NCI-H510A (cell line): ENCODE data around the gene TARBP1.
"Not testable (repeated sequence)": the region's sequence is repeated elsewhere in the genome, so short reads cannot be mapped to it uniquely, and the experiment has no call there.

ENCODE experiments used
- DNase-seq: peaks from one replicate; lab custom pipeline; 2025; lab: John Stamatoyannopoulos, UW

TARBP1 gene

GRCh38 chr1:234386122-234386521 is 92.9 kb downstream of the TARBP1 start:
- DNase-seq: no peak

DNA sequence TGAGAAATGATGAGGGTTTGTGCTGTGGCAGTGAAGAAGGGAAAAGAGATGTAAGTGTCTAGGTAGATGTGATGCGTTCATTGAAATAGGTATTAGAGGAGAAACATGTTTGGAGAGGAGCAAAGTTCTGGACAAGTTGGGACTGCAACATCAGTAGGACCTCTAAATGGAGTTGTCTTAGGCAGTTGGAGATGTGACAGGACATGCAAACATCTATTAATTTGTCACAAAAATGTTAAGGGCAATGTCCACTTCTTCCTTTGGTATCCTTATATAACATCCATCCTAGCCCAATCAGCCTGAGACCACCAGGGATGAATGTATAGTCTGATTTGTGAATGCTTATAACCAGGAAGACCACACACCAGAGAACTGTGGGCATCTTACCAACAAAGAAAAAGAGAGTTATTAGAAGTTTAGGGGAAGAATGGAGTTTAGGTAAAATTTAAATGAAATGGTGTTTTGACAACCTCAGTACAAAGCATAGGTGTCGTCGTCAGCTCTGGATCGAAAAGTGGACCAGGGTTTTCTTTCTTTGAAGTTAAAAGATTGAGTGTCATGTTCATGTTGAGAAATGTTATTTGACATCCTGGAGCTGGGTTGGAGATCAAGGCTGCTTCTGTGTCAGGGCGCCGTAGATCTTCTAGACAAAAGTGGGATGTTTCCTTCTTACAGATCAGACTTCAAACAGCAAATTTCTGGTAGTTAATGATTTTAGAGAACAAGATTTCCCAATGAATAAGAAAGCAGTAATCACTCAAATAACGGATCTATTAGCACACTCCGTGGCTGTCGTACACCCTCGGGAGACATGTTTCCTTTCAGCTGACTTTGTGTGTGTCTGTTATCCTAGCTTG is 97.1 kb downstream of the TARBP1 start:
- no peak for DNase-seq

GRCh38 chr1:234379591-234380109 is 99.3 kb downstream of the TARBP1 start:
- DNase-seq: not testable (repeated sequence)

DNA sequence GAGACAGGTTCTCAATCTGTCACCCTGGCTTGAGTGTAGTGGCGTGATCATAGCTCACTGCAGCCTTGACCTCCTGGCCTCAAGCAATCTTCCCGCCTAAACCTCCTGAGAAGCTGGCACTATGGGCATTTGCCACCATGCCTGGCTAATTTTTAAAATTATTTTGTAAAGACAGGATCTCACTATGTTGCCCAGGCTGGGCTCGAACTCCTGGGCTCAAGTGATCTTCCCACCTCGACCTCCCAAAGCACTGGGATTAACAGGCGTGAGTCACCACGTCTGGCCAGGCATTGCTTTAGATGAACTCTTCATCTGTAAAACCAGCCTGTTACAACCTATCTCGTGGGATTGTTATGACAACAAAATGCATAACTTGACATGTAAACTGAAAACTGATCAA is 103.3 kb downstream of the TARBP1 start:
- no peak for DNase-seq

GRCh38 chr1:234373959-234374254 is 105.1 kb downstream of the TARBP1 start:
- no peak for DNase-seq

DNA sequence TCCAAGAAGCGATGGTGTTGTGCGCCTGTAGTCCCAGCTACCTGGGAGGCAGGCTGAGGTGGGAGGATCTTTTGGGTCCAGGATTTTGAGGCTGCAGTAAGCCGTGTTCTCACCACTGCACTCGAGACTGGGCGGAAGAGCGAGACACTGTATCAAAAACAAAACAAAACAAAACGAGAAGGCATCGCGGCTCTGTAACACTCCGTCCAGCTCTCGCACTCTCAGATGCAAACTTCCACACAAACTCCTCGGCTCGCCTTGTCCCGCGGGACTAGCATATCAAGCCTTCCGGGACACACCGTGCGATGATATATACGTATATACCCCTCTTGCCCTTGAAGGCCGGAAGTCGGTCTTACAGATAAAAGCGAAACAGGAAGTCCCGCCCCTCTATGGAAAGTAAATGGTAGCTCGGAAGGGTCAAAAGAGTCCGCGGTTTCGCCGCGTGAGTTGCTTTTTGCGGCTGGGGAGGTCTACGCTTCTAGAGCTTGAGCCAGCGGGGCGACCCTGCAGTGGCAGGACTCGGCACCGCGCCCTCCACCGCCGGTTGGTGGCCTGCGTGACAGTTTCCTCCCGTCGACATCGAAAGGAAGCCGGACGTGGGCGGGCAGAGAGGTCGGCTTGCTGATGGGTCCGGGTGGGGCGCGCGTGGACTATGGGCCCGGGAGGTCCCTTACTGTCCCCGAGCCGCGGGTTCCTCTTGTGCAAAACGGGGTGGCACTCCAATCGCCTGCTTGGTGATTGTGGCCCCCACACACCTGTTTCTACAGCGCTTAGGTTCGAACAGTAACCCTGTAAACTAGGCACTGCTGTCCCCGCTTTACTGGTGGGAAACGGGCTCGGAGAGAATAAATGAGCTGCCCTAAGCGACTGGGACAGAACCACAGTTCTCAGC is 105.7 kb downstream of the TARBP1 start, which contains the start of gene COA6:
COA6 (plus strand) TSS at position 393 of the 895 bp plus-strand sequence; CDS start at position 404, 11 bp downstream.
- DNase-seq: peak; percentile 94

DNA sequence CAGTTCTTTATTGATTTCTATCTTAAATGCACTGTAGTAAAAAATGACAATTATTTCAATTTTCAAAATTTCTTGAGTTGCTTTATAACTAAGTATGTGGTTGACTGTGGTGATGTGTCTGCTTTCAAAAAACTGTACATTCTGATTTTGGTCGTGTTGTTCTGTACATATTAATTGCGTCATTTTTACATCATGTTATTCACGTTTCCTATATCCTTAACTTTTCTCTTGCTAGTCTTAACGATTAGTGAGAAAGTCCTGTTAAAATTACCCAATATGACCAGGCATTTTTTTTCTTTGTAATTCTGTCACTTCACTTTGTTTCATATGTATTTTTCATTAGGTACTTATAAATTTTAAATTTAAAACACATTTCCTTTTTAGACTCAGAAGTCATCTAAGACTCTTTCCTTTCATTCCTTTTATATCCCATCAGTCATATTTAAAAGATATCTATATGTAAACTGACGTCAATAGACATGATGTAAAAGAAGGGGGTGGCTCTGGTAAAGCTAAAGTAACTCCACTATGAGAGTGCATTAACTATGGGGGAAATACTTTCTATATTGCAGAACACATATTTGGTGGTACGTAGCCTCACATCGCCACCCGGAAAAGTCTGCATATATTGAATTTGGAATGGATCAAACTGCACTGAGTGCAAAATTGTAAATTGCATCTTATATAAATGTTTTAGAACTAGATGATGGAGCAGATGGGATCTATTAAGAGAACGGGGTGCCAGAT is 106.8 kb downstream of the TARBP1 start:
- DNase-seq: no peak

DNA sequence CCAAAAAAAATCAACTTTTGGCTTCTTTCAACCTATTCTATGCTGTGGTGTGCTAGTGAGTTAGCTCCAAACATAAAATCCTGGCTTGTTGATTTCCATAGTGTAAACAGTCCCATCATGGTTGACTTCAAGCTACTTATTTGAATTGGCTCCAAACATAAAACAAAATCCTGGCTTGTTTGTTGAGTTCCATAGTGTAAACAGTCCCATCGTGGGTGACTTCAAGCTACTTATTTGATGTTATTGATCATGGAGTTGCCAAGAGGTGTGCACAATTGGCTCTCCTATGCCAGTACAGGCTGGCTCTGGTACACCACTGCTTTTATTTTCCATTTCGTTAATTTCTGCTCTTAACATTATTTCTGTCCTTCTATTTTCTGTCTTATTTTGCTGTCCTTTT is 107.6 kb downstream of the TARBP1 start:
- DNase-seq: no peak

- no peak for DNase-seq
Measured at GRCh38 chr1:234369784-234370183, 109.2 kb downstream of the TARBP1 start.

GRCh38 chr1:234369033-234369430 is 109.9 kb downstream of the TARBP1 start:
- no peak for DNase-seq

GRCh38 chr1:234368320-234369032 is 110.5 kb downstream of the TARBP1 start:
- DNase-seq: no peak

GRCh38 chr1:234362558-234362957 is 116.4 kb downstream of the TARBP1 start:
- no peak for DNase-seq

DNA sequence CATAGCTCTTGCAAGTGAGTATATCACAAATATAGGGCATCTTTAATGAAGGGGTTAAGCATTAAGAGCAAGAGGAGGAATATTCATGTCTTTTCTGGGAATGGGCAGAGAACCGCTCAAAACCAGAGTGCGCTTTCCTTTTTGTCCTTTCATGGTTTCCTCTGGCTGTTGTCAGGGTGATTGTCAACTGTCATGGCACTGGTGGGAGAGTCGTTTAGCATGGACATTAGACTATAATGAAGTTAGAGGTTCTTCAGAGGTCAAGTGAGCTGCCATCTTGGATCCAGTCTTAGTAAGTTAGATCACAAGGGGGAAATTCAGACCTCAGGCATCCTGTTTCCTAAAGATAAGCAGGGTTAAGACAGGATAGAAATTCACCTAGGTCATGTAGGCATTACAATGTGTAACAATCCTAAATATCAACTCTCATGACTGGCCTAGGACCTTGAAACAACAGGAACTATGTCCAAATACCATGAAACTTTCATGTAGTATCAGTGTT is 117.8 kb downstream of the TARBP1 start:
- DNase-seq: no peak

DNA sequence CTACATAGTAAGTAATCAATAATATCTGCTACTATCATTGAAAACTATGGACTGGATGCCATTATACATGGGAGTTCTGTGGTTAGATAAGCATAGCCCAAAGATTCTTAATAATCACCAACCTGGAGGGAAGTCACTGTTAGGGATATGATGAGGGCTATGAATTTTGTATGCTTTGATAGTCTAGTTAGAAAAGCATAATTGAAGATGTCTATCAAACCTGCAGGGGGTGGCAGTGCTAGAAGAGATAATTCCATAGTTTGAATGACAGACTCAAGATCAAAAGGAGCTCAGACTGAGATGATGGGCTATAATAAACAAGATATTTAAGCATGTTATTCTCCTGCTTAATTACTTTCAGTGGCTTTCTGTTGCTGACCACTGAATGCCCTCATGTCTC is 121.1 kb downstream of the TARBP1 start:
- DNase-seq: no peak

- peak; percentile 27 for DNase-seq
Measured at GRCh38 chr1:234356615-234357269, 122.2 kb downstream of the TARBP1 start.

- DNase-seq: no peak
Measured at GRCh38 chr1:234355782-234356510, 123.0 kb downstream of the TARBP1 start.

GRCh38 chr1:234348964-234349363 is 130.0 kb downstream of the TARBP1 start:
- DNase-seq: no peak

GRCh38 chr1:234345237-234345636 is 133.7 kb downstream of the TARBP1 start:
- no peak for DNase-seq

- no peak for DNase-seq
Measured at GRCh38 chr1:234342774-234343173, 136.2 kb downstream of the TARBP1 start.
